ENCODE data around the gene RHOB. TPM values are rescaled to one million over a fixed set of nuclear protein-coding genes. Genes with fewer than 3 reads are reported as not detected.
A peak's percentile ranks its signal among the peaks of the same experiment; 100 is the strongest.

Gene RHOB
- total RNA-seq, 2 donors from 2014 or later, result 391 to 554 TPM

- intact Hi-C loops (cut with DNase I), result no loop called here
- WGBS, result 9% methylated on average over 5 of the region's 7 CpGs
Observed at GRCh38 chr2:20421988-20422370, 24.9 kb upstream of the RHOB start.

GRCh38 chr2:20422402-20423271, 24.2 kb upstream of the RHOB start:
- DNase-seq (ENCODE audit: low spot score), result no peak
- no peak overlapping the region for H3K4me3 ChIP-seq
- H3K4me1 ChIP-seq (replicated peaks), result no peaks in the 10 kb centered on the region
- TF ChIP-seq CTCF (IDR thresholded peaks at IDR 0.05), result peak in 1 of 4 experiments; percentile 15
- TF ChIP-seq POLR2A (IDR thresholded peaks at IDR 0.05), result no peak
- peak overlapping the region; percentile 72 to 75 for H3K27ac ChIP-seq
- no peaks in the 10 kb centered on the region for H3K9me3 ChIP-seq
- 61% methylated on average over 11 of the region's 11 CpGs for WGBS
- H3K36me3 ChIP-seq, result no peaks in the 10 kb centered on the region
- intact Hi-C loops (cut with DNase I), result no loop called here
- H3K27me3 ChIP-seq (replicated peaks; ENCODE audit: insufficient read depth), result no peaks in the 10 kb centered on the region

More at GRCh38 chr2:20421988-20422370, 24.9 kb upstream of the RHOB start:
- peak overlapping the region; percentile 72 to 75 for H3K27ac ChIP-seq
- DNase-seq (ENCODE audit: low spot score), result peak; percentile 93
- TF ChIP-seq CTCF (IDR thresholded peaks at IDR 0.05) (no peak), POLR2AphosphoS5 (IDR thresholded peaks at IDR 0.05) (peak; percentile 97)
- H3K4me1 ChIP-seq (replicated peaks), result no peaks in the 10 kb centered on the region
- H3K9me3 ChIP-seq, result no peaks in the 10 kb centered on the region
- no peaks in the 10 kb centered on the region for H3K27me3 ChIP-seq (replicated peaks; ENCODE audit: insufficient read depth)
- H3K36me3 ChIP-seq, result no peaks in the 10 kb centered on the region
- no peak overlapping the region for H3K4me3 ChIP-seq

GRCh38 chr2:20423359-20423758, 23.5 kb upstream of the RHOB start:
- no peaks in the 10 kb centered on the region for H3K4me1 ChIP-seq (replicated peaks)
- H3K27ac ChIP-seq, result peak overlapping the region in 1 of 2 donors; percentile 72

GRCh38 chr2:20423847-20424246, 23.0 kb upstream of the RHOB start:
- H3K4me3 ChIP-seq, result no peak overlapping the region
- no peaks in the 10 kb centered on the region for H3K27me3 ChIP-seq (replicated peaks; ENCODE audit: insufficient read depth)
- H3K9me3 ChIP-seq, result no peaks in the 10 kb centered on the region
- H3K36me3 ChIP-seq, result no peaks in the 10 kb centered on the region
- no peaks in the 10 kb centered on the region for H3K4me1 ChIP-seq (replicated peaks)
- intact Hi-C loops (cut with DNase I), result no loop called here
- WGBS, result 98% methylated on average over 2 of the region's 2 CpGs
- DNase-seq (ENCODE audit: low spot score), result no peak
- no peak for TF ChIP-seq CTCF (IDR thresholded peaks at IDR 0.05)
- no peak for TF ChIP-seq POLR2A (IDR thresholded peaks at IDR 0.05)
- TF ChIP-seq POLR2AphosphoS5 (IDR thresholded peaks at IDR 0.05), result no peak
- H3K27ac ChIP-seq, result peak overlapping the region; percentile 13 to 27

More at GRCh38 chr2:20423359-20423758, 23.5 kb upstream of the RHOB start:
- intact Hi-C loops (cut with DNase I), result no loop called here
- TF ChIP-seq CTCF (IDR thresholded peaks at IDR 0.05), result no peak
- no peak for TF ChIP-seq POLR2AphosphoS5 (IDR thresholded peaks at IDR 0.05)
- no peak for TF ChIP-seq POLR2A (IDR thresholded peaks at IDR 0.05)
- Histone ChIP-seq H3K27me3 (replicated peaks; ENCODE audit: insufficient read depth) (no peaks in the 10 kb centered on the region), H3K4me3 (no peak overlapping the region), H3K9me3 (no peaks in the 10 kb centered on the region), H3K36me3 (no peaks in the 10 kb centered on the region)
- no peak for DNase-seq (ENCODE audit: low spot score)
- 93% methylated on average over 6 of the region's 6 CpGs for WGBS

All from prostate gland (tissue), 2 donors.